Stimulated activated CD8-positive, alpha-beta memory T cell treated with anti-CD3 and anti-CD28 coated beads, Interleukin-2, amount 100 ng/mL, for 1 hour (primary cell): ENCODE measurements around the gene RTP2.

Source experiments
- DNase-seq, 2 donors: peaks; one replicate each; pipeline ENCODE4 v3.0.0-alpha.2; 2020; ENCODE audit warnings: low read depth in 2 of 2

The RTP2 gene

GRCh38 chr3:187702507-187703033 is at the start of gene RTP2:
Gene RTP2 (minus strand): TSS chr3:187702557. CDS start chr3:187702128, 429 bp downstream.
- no peak for DNase-seq

- no peak for DNase-seq
These were observed 48.3 kb upstream of the RTP2 start for GRCh38 chr3:187750513-187751123.

- no peak for DNase-seq
These were observed 47.7 kb upstream of the RTP2 start for GRCh38 chr3:187750006-187750512.

GRCh38 chr3:187748050-187748481 is 45.7 kb upstream of the RTP2 start:
- peak in 1 of 2 donors; percentile 81 for DNase-seq

GRCh38 chr3:187747506-187747905 is 45.1 kb upstream of the RTP2 start:
- DNase-seq = no peak

- DNase-seq = no peak
These were observed 44.3 kb upstream of the RTP2 start for GRCh38 chr3:187746442-187747281.

GRCh38 chr3:187746059-187746441 is 43.7 kb upstream of the RTP2 start:
- DNase-seq = no peak

GRCh38 chr3:187745201-187746058 is 43.1 kb upstream of the RTP2 start, which contains the start of gene BCL6:
Gene BCL6 (minus strand): TSS chr3:187745468. CDS start chr3:187733693, 11,775 bp downstream.
- peak; percentile 77 to 78 for DNase-seq

- DNase-seq = peak in 1 of 2 donors; percentile 33
These were observed 42.1 kb upstream of the RTP2 start for GRCh38 chr3:187744169-187745151.

GRCh38 chr3:187743195-187744141 is 41.1 kb upstream of the RTP2 start:
- DNase-seq = peak in 1 of 2 donors; percentile 39

- no peak for DNase-seq
These were observed 40.2 kb upstream of the RTP2 start for GRCh38 chr3:187742351-187743171.

GRCh38 chr3:187741403-187742350 is 39.3 kb upstream of the RTP2 start:
- DNase-seq = peak in 1 of 2 donors; percentile 53

GRCh38 chr3:187740421-187741399 is 38.4 kb upstream of the RTP2 start:
- DNase-seq = peak in 1 of 2 donors; percentile 53

- peak in 1 of 2 donors; percentile 60 for DNase-seq
These were observed 37.4 kb upstream of the RTP2 start for GRCh38 chr3:187739561-187740332.

- no peak for DNase-seq
These were observed 36.8 kb upstream of the RTP2 start for GRCh38 chr3:187739094-187739560.
